A549 (cell line): ENCODE results near the gene IFT74. TPM values are rescaled to one million over a fixed set of nuclear protein-coding genes. Genes with fewer than 3 reads are reported as not detected.

ENCODE experiments used
- ATAC-seq, 2 experiments: fragments of 200-7000 bp in 1 of 2; fragments of >200 bp in 1 of 2; cut with Nextera tagmentation in 1 of 2; cut with Tn5 transposase in 1 of 2; 3 replicates each; pipeline versions ENCODE4 v1.8.0 to v1.9.1; 2018 to 2020; ENCODE audit warnings: mild to moderate bottlenecking in 1 of 2, moderate library complexity in 1 of 2
- CTCF ChIA-PET: fragments of 300-600 bp; sonication (Branson Sonifier 250); formaldehyde crosslinking; extraction: SDS; loops from one replicate; lab custom pipeline; 2021; ENCODE audit warnings: antibody characterized with exemption, inconsistent platforms; lab: Yijun Ruan, JAX
- POLR2A ChIA-PET: fragments of 350-600 bp; formaldehyde crosslinking; extraction: SDS; loops from one replicate; lab custom pipeline; 2021; ENCODE audit warnings: antibody characterized with exemption, inconsistent platforms; lab: Yijun Ruan, JAX
- DNase-seq, 2 experiments: peaks; one replicate each; pipeline versions ENCODE4 v3.0.0 to v3.0.0-alpha.2; 2011 to 2016; ENCODE audit warnings: low read depth in 1 of 2, low spot score in 1 of 2
- FAIRE-seq: peaks from 2 replicates; lab custom pipeline; 2011; peaks lifted over from hg19 to GRCh38; lab: Jason Lieb, UNC
- H3K27ac ChIP-seq, 2 experiments: fragments of >200 bp; sonication (Bioruptor Twin); formaldehyde crosslinking; 3 replicates each; pipeline ENCODE4 v1.5.1; 2016 to 2017
- H3K4me1 ChIP-seq: fragments of >200 bp; sonication (Bioruptor Twin); formaldehyde crosslinking; 3 replicates; pipeline ENCODE4 v1.6.1; 2016
- H3K4me2 ChIP-seq: fragments of >200 bp; sonication (Bioruptor Twin); formaldehyde crosslinking; 3 replicates; pipeline ENCODE4 v1.6.1; 2016
- H3K4me3 ChIP-seq: fragments of >200 bp; sonication (Bioruptor Twin); formaldehyde crosslinking; 3 replicates; pipeline ENCODE4 v1.5.1; 2016
- H3K9me3 ChIP-seq: fragments of >200 bp; sonication (Bioruptor Twin); formaldehyde crosslinking; 3 replicates; pipeline ENCODE4 v1.6.1; 2016
- BHLHE40 ChIP-seq: IDR thresholded peaks from 2 replicates; pipeline ENCODE4 v1.6.1; 2012; ENCODE audit warnings: low read depth, low read length, inconsistent platforms
- CEBPB ChIP-seq, 2 experiments: fragments of >200 bp in 1 of 2; sonication (Bioruptor Twin) in 1 of 2; formaldehyde crosslinking in 1 of 2; IDR thresholded peaks; 2 replicates each; pipeline ENCODE4 v1.6.1; 2012 to 2016
- CTCF ChIP-seq: fragments of >200 bp; sonication (Bioruptor Twin); formaldehyde crosslinking; IDR thresholded peaks from 3 replicates; pipeline ENCODE4 v1.5.1; 2016
- EP300 ChIP-seq, 2 experiments: fragments of >200 bp; sonication (Bioruptor Twin); formaldehyde crosslinking; IDR thresholded peaks; 2 replicates in 1 of 2; 3 replicates in 1 of 2; pipeline ENCODE4 v1.6.1; 2016 to 2017
- GATA3 ChIP-seq: IDR thresholded peaks from 2 replicates; pipeline ENCODE4 v1.6.1; 2012; ENCODE audit warnings: borderline replicate concordance
- HDAC2 ChIP-seq: fragments of 200-600 bp; sonication (generic); IDR thresholded peaks from 2 replicates; pipeline ENCODE4 v1.6.1; 2016
- JUN ChIP-seq, 2 experiments: fragments of >200 bp; sonication (Bioruptor Twin); formaldehyde crosslinking; IDR thresholded peaks; 2 replicates in 1 of 2; 3 replicates in 1 of 2; pipeline ENCODE4 v1.6.1; 2016 to 2017
- JUNB ChIP-seq: fragments of >200 bp; sonication (Bioruptor Twin); formaldehyde crosslinking; IDR thresholded peaks from 2 replicates; pipeline ENCODE4 v1.6.1; 2016
- KDM5A ChIP-seq: fragments of 200-600 bp; sonication (generic); IDR thresholded peaks from 2 replicates; pipeline ENCODE4 v1.6.1; 2016; ENCODE audit warnings: antibody characterized with exemption, mild to moderate bottlenecking
- RARB ChIP-seq: fragments of 250-450 bp; sonication (Bioruptor Pico); IDR thresholded peaks from 2 replicates; pipeline ENCODE4 v1.8.0; 2021; ENCODE audit warnings: mild to moderate bottlenecking, moderate library complexity
- REST ChIP-seq: fragments of 200-600 bp; sonication (generic); IDR thresholded peaks from 2 replicates; pipeline ENCODE4 v1.6.1; 2016; ENCODE audit warnings: antibody characterized with exemption, mild to moderate bottlenecking, moderate library complexity
- RFX5 ChIP-seq: fragments of 450-650 bp; IDR thresholded peaks from 2 replicates; pipeline ENCODE4 v1.7.1; 2014; ENCODE audit warnings: antibody characterized with exemption, mild to moderate bottlenecking, moderate library complexity
- RNF2 ChIP-seq: fragments of 200-600 bp; sonication (generic); IDR thresholded peaks from 2 replicates; pipeline ENCODE4 v1.6.1; 2016; ENCODE audit warnings: low read depth, mild to moderate bottlenecking, antibody characterized with exemption, moderate library complexity, borderline replicate concordance
- SMC3 ChIP-seq: fragments of >200 bp; sonication (Bioruptor Twin); formaldehyde crosslinking; IDR thresholded peaks from 3 replicates; pipeline ENCODE4 v1.6.1; 2018; ENCODE audit warnings: inconsistent platforms
- TP53 ChIP-seq: fragments of 250-450 bp; sonication (Bioruptor Pico); IDR thresholded peaks from 2 replicates; pipeline ENCODE4 v1.5.0; 2021; ENCODE audit warnings: mild to moderate bottlenecking, moderate library complexity
- USF2 ChIP-seq: fragments of 450-650 bp; IDR thresholded peaks from 2 replicates; pipeline ENCODE4 v1.6.1; 2014; ENCODE audit warnings: antibody characterized with exemption
- ZFP36 ChIP-seq: fragments of 450-650 bp; IDR thresholded peaks from 2 replicates; pipeline ENCODE4 v1.6.1; 2014; ENCODE audit warnings: borderline replicate concordance; ENCODE audit not compliant: partially characterized antibody
- ZNF302 ChIP-seq: fragments of 250-450 bp; sonication (Bioruptor Pico); IDR thresholded peaks from 2 replicates; pipeline ENCODE4 v1.9.0; 2021; ENCODE audit warnings: inconsistent platforms, mild to moderate bottlenecking, moderate library complexity
- WGBS: methylation state at CpG from one replicate; pipeline ENCODE4 v1.1.6; 2017; ENCODE audit errors: missing lambda C conversion rate; 5-methylcytosine and 5-hydroxymethylcytosine counted together
- polyA plus RNA-seq, 4 experiments: library from polyadenylated mRNA; depleted of rRNA in 3 of 4; stranded (reverse); fragments of >200 nt; fragmentation: RNase III in 1 of 4; extraction: RNeasy Plus Mini Kit Qiagen cat#74134 plus additional on column Dnase treatment in 1 of 4; gene quantifications; 2 replicates in 3 of 4; 3 replicates in 1 of 4; pipeline ENCODE4 v1.2.3, GENCODE V29; 2011 to 2017
- TF ChIP-seq, protein P1 (sequence below): fragments of 250-450 bp; sonication (Bioruptor Pico); IDR thresholded peaks from 2 replicates; pipeline ENCODE4 v1.5.0; 2020; ENCODE audit warnings: low read depth, mild to moderate bottlenecking, moderate library complexity

IFT74 gene
- polyA plus RNA-seq, 2 of the 4 experiments (the other 2 are of a cell fraction): 16.1 to 26.3 TPM

- FAIRE-seq (no peak), DNase-seq (no peak)
- POLR2A ChIA-PET: no interaction called here
- Histone ChIP-seq H3K9me3 (no peaks in the 10 kb centered on the region), H3K4me1 (peaks cover under 1% of the 10 kb centered on the region; the same call in 2 of the 3 replicates), H3K27ac (no peak overlapping the region)
- TF ChIP-seq RARB (CRISPR knock-in tag): no peak
- TF ChIP-seq HDAC2: no peak
- TF ChIP-seq REST: no peak
- no peak for TF ChIP-seq BHLHE40
- TF ChIP-seq, protein P1, sequence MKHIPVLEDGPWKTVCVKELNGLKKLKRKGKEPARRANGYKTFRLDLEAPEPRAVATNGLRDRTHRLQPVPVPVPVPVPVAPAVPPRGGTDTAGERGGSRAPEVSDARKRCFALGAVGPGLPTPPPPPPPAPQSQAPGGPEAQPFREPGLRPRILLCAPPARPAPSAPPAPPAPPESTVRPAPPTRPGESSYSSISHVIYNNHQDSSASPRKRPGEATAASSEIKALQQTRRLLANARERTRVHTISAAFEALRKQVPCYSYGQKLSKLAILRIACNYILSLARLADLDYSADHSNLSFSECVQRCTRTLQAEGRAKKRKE: no peak
- TF ChIP-seq JUNB: no peak
- TF ChIP-seq TP53 (CRISPR knock-in tag): no peak
- no peak for TF ChIP-seq EP300 (IDR thresholded peaks at IDR 0.05)
- no peak for TF ChIP-seq CEBPB (IDR thresholded peaks at IDR 0.05)
- no peak for TF ChIP-seq ZFP36
- no peak for TF ChIP-seq USF2
- TF ChIP-seq ZNF302 (CRISPR knock-in tag): no peak
- no peak for TF ChIP-seq SMC3
- no peak for TF ChIP-seq KDM5A
- TF ChIP-seq JUN (IDR thresholded peaks at IDR 0.05): no peak
- no peak for TF ChIP-seq GATA3
- TF ChIP-seq CTCF: no peak
- no peak for TF ChIP-seq RNF2
- TF ChIP-seq RFX5: no peak
- TF ChIP-seq, all 56 proteins: peak for 0
- CTCF ChIA-PET: interaction anchor here (1.1 kb wide), 1 partner anchor 12 kb away, joined by 5 read pairs; no protein-coding TSS in a partner anchor
- Histone ChIP-seq H3K4me3 (no peak overlapping the region), H3K4me2 (no peak overlapping the region)
- no peak for ATAC-seq
- WGBS: 48% methylated on average over 2 of the region's 2 CpGs
These were observed 156.0 kb downstream of the IFT74 start for GRCh38 chr9:27112235-27112634.

Other genes starting within 250 kb of the IFT74 start
- 22.4 and 32.8 TPM in 2 replicates for gene CAAP1, start 63.6 kb upstream of the IFT74 start, polyA plus RNA-seq (2011; rRNA removed)
- 21.2 to 23.7 TPM (median 23.3 TPM) in 3 replicates for gene CAAP1, start 63.6 kb upstream of the IFT74 start, polyA plus RNA-seq (2017; fragmentation: RNase III; extraction: RNeasy Plus Mini Kit Qiagen cat#74134 plus additional on column Dnase treatment)
- 22.5 and 25.5 TPM in 2 replicates for gene PLAA, start 9.2 kb upstream of the IFT74 start, polyA plus RNA-seq (2011; rRNA removed)
- 37.5 to 39.8 TPM (median 38.4 TPM) in 3 replicates for gene PLAA, start 9.2 kb upstream of the IFT74 start, polyA plus RNA-seq (2017; fragmentation: RNase III; extraction: RNeasy Plus Mini Kit Qiagen cat#74134 plus additional on column Dnase treatment)
- 0.09 TPM in 1 of 2 replicates, not detected in the other for gene LRRC19, start 49.3 kb downstream of the IFT74 start, polyA plus RNA-seq (2011; rRNA removed)
- 0.11 TPM in 1 of 3 replicates, not detected in the others for gene LRRC19, start 49.3 kb downstream of the IFT74 start, polyA plus RNA-seq (2017; fragmentation: RNase III; extraction: RNeasy Plus Mini Kit Qiagen cat#74134 plus additional on column Dnase treatment)
- 0.04 and 0.05 TPM in 2 replicates for gene TEK, start 152.8 kb downstream of the IFT74 start, polyA plus RNA-seq (2011; rRNA removed)
- gene TEK, start 152.8 kb downstream of the IFT74 start, polyA plus RNA-seq (2017; fragmentation: RNase III; extraction: RNeasy Plus Mini Kit Qiagen cat#74134 plus additional on column Dnase treatment): 0.04 TPM in 1 of 3 replicates, not detected in the others